Mesendoderm (in vitro differentiated cells): ENCODE data around the gene LRRC37B. TPM values are rescaled to one million over a fixed set of nuclear protein-coding genes. Genes with fewer than 3 reads are reported as not detected.
"Not testable (repeated sequence)": the region's sequence is repeated elsewhere in the genome, so short reads cannot be mapped to it uniquely, and the experiment has no call there.

ENCODE experiments used
- DNase-seq: peaks from one replicate; pipeline ENCODE4 v3.0.0; 2013
- H2AK5ac ChIP-seq: 2 replicates; pipeline ENCODE4 v1.6.1; 2013; ENCODE audit warnings: low read length, inconsistent platforms
- H2BK120ac ChIP-seq: 2 replicates; pipeline ENCODE4 v1.6.1; 2013; ENCODE audit warnings: low read depth, mild to moderate bottlenecking, low read length, moderate library complexity, mixed read lengths
- H2BK15ac ChIP-seq: replicated peaks from 2 replicates; pipeline ENCODE4 v1.6.1; 2013; ENCODE audit warnings: low read depth, mild to moderate bottlenecking, moderate library complexity
- H2BK5ac ChIP-seq: 2 replicates; pipeline ENCODE4 v1.6.1; 2013; ENCODE audit warnings: low read length, inconsistent platforms
- H3K18ac ChIP-seq: 2 replicates; pipeline ENCODE4 v1.6.1; 2013; ENCODE audit warnings: mild to moderate bottlenecking, low read length, mixed read lengths
- H3K23ac ChIP-seq: one replicate; pipeline ENCODE4 v1.6.1; 2013; ENCODE audit warnings: low read length
- H3K27ac ChIP-seq: 2 replicates; pipeline ENCODE4 v1.5.1; 2013; ENCODE audit warnings: low read depth, mild to moderate bottlenecking, inconsistent platforms, low read length, moderate library complexity
- H3K27me3 ChIP-seq: 2 replicates; pipeline ENCODE4 v1.6.1; 2013; ENCODE audit warnings: low read length, control low read depth, mild to moderate bottlenecking, inconsistent platforms; ENCODE audit not compliant: insufficient read depth, poor library complexity
- H3K36me3 ChIP-seq: 2 replicates; pipeline ENCODE4 v1.6.1; 2013; ENCODE audit warnings: low read length, inconsistent platforms; ENCODE audit not compliant: control insufficient read depth, insufficient read depth
- H3K4ac ChIP-seq: one replicate; pipeline ENCODE4 v1.6.1; 2013; ENCODE audit warnings: low read depth, mild to moderate bottlenecking, low read length, moderate library complexity
- H3K4me1 ChIP-seq: 2 replicates; pipeline ENCODE4 v1.6.1; 2013; ENCODE audit warnings: low read depth, low read length, inconsistent platforms; ENCODE audit not compliant: control insufficient read depth
- H3K4me2 ChIP-seq: 2 replicates; pipeline ENCODE4 v1.6.1; 2013; ENCODE audit warnings: low read length
- H3K4me3 ChIP-seq: 2 replicates; pipeline ENCODE4 v1.5.1; 2013; ENCODE audit warnings: mild to moderate bottlenecking, low read length
- H3K56ac ChIP-seq: one replicate; pipeline ENCODE4 v1.6.1; 2013; ENCODE audit warnings: low read length
- H3K79me1 ChIP-seq: 2 replicates; pipeline ENCODE4 v1.6.1; 2013; ENCODE audit warnings: low read length, inconsistent platforms
- H3K79me2 ChIP-seq: 2 replicates; pipeline ENCODE4 v1.6.1; 2013; ENCODE audit warnings: mild to moderate bottlenecking, low read length; ENCODE audit not compliant: control insufficient read depth, insufficient read depth
- H3K9ac ChIP-seq: 2 replicates; pipeline ENCODE4 v1.6.1; 2013; ENCODE audit warnings: low read length, inconsistent platforms
- H4K5ac ChIP-seq: one replicate; pipeline ENCODE4 v1.6.1; 2013; ENCODE audit warnings: low read length
- H4K8ac ChIP-seq: one replicate; pipeline ENCODE4 v1.6.1; 2013; ENCODE audit warnings: low read depth, mild to moderate bottlenecking, control low read depth, low read length, moderate library complexity
- WGBS: extraction: QIAGEN DNeasy Blood & Tissue Kit; methylation state at CpG from one replicate; pipeline ENCODE4 v1.1.7; 2013; ENCODE audit warnings: low lambda C conversion rate, missing lambda C conversion rate; ENCODE audit not compliant: insufficient coverage; ENCODE audit errors: extremely low coverage; 5-methylcytosine and 5-hydroxymethylcytosine counted together
- polyA plus RNA-seq, 2 experiments: library from polyadenylated mRNA; stranded (reverse); fragments of 200-250 nt; gene quantifications; one replicate each; pipeline ENCODE4 v1.2.3, GENCODE V29; 2013

Gene LRRC37B
- polyA plus RNA-seq (2013, experiment 1 of 2): 7.5 TPM
- polyA plus RNA-seq (2013, experiment 2 of 2): 7.6 TPM

GRCh38 chr17:32006957-32007462 lies at the start of gene LRRC37B:
Gene LRRC37B (plus strand): TSS chr17:32007383. CDS start chr17:32021393, 14,010 bp downstream.
- DNase-seq: peak; percentile 85
- Histone ChIP-seq H3K36me3 (no peaks in the 10 kb centered on the region), H2BK15ac (no peak within 1 kb of the TSS), H3K4me1 (no peaks in the 10 kb centered on the region), H3K18ac (peak within 1 kb of the TSS; percentile 97), H3K79me2 (peaks cover 14% of the 10 kb centered on the region), H3K4me3 (peak within 1 kb of the TSS; percentile 94), H2AK5ac (no peak within 1 kb of the TSS), H3K23ac (no peak within 1 kb of the TSS), H4K8ac (no peak within 1 kb of the TSS), H4K5ac (no peak within 1 kb of the TSS), H2BK5ac (no peak within 1 kb of the TSS), H3K27ac (peak within 1 kb of the TSS; percentile 1), H3K27me3 (no peaks in the 10 kb centered on the region), H3K56ac (peak within 1 kb of the TSS; percentile 96), H2BK120ac (peak within 1 kb of the TSS; percentile 64), H3K79me1 (peaks cover 3% of the 10 kb centered on the region), H3K4me2 (peak within 1 kb of the TSS; percentile 80), H3K4ac (peak within 1 kb of the TSS; percentile 71), H3K9ac (peak within 1 kb of the TSS; percentile 92)
- no CpG with 5 or more reads among the region's 51 CpGs for WGBS

- not testable (repeated sequence) for H3K4me1 ChIP-seq, H2AK5ac ChIP-seq, H3K79me1 ChIP-seq, H3K56ac ChIP-seq, H2BK15ac ChIP-seq, H2BK120ac ChIP-seq, H4K5ac ChIP-seq, H3K4me2 ChIP-seq, H3K4me3 ChIP-seq, H3K4ac ChIP-seq, H4K8ac ChIP-seq, H3K18ac ChIP-seq, H3K9ac ChIP-seq, DNase-seq, H3K79me2 ChIP-seq, H3K36me3 ChIP-seq, H3K27me3 ChIP-seq, H3K23ac ChIP-seq, H3K27ac ChIP-seq, H2BK5ac ChIP-seq
- no CpG with 5 or more reads among the region's 8 CpGs for WGBS
These were observed 43.1 kb upstream of the LRRC37B start for GRCh38 chr17:31964131-31964530.

- H3K4me3 ChIP-seq: no peak overlapping the region
- no peak overlapping the region for H2BK5ac ChIP-seq
- no peak overlapping the region for H3K27ac ChIP-seq
- no peak overlapping the region for H2BK120ac ChIP-seq
- H3K79me2 ChIP-seq: no peaks in the 10 kb centered on the region
- no peak overlapping the region for H4K8ac ChIP-seq
- no peaks in the 10 kb centered on the region for H3K27me3 ChIP-seq
- no peak overlapping the region for H3K9ac ChIP-seq
- H2AK5ac ChIP-seq: no peak overlapping the region
- no peak overlapping the region for H4K5ac ChIP-seq
- no peak overlapping the region for H3K18ac ChIP-seq
- no CpG with 5 or more reads among the region's 3 CpGs for WGBS
- no peak overlapping the region for H3K23ac ChIP-seq
- no peaks in the 10 kb centered on the region for H3K36me3 ChIP-seq
- DNase-seq: no peak
- no peaks in the 10 kb centered on the region for H3K4me1 ChIP-seq
- H3K4ac ChIP-seq: no peak overlapping the region
- H3K56ac ChIP-seq: no peak overlapping the region
- H3K4me2 ChIP-seq: no peak overlapping the region
- H3K79me1 ChIP-seq: no peaks in the 10 kb centered on the region
- H2BK15ac ChIP-seq: no peak overlapping the region
These were observed 39.5 kb upstream of the LRRC37B start for GRCh38 chr17:31967648-31968047.

- not testable (repeated sequence) for H2AK5ac ChIP-seq, H3K23ac ChIP-seq, H4K8ac ChIP-seq, H3K4me2 ChIP-seq, H3K9ac ChIP-seq, H2BK120ac ChIP-seq, DNase-seq, H3K56ac ChIP-seq, H3K4me3 ChIP-seq, H3K4me1 ChIP-seq, H3K18ac ChIP-seq, H2BK15ac ChIP-seq, H2BK5ac ChIP-seq, H3K27me3 ChIP-seq, H3K36me3 ChIP-seq, H3K79me2 ChIP-seq, H3K27ac ChIP-seq, H4K5ac ChIP-seq, H3K79me1 ChIP-seq, H3K4ac ChIP-seq
- no CpG with 5 or more reads among the region's 5 CpGs for WGBS
These were observed 36.8 kb upstream of the LRRC37B start for GRCh38 chr17:31970416-31970815.

- H3K4ac ChIP-seq, H3K9ac ChIP-seq, H2BK15ac ChIP-seq, H3K18ac ChIP-seq, H3K4me1 ChIP-seq, H2AK5ac ChIP-seq, H3K27ac ChIP-seq, H2BK120ac ChIP-seq, H3K4me2 ChIP-seq, H3K79me2 ChIP-seq, DNase-seq, H3K27me3 ChIP-seq, H3K79me1 ChIP-seq, H2BK5ac ChIP-seq, H3K36me3 ChIP-seq, H3K23ac ChIP-seq, H3K4me3 ChIP-seq, H4K5ac ChIP-seq, H4K8ac ChIP-seq, H3K56ac ChIP-seq: not testable (repeated sequence)
- no CpG with 5 or more reads among the region's 14 CpGs for WGBS
These were observed 32.7 kb upstream of the LRRC37B start for GRCh38 chr17:31974269-31975071.
